CD4-positive, alpha-beta memory T cell (primary cell): ENCODE measurements around the gene P3H1. TPM values are rescaled to one million over a fixed set of nuclear protein-coding genes. Genes with fewer than 3 reads are reported as not detected.

Experiments
- CTCF ChIA-PET: fragments of 350-600 bp; sonication (Branson Sonifier 250); formaldehyde crosslinking; loops from one replicate; lab custom pipeline; 2021; ENCODE audit warnings: inconsistent platforms; ENCODE audit not compliant: partially characterized antibody; lab: Charles Lee
- POLR2A ChIA-PET: fragments of 350-600 bp; sonication (Branson Sonifier 250); formaldehyde crosslinking; loops from one replicate; lab custom pipeline; 2021; ENCODE audit not compliant: partially characterized antibody; lab: Charles Lee
- DNase-seq, 5 donors: peaks; one replicate each; pipeline versions ENCODE4 v3.0.0 to v3.0.0-alpha.2; 2020 to 2022; ENCODE audit warnings: mixed read lengths in 1 of 5
- H3K27ac ChIP-seq: one replicate; pipeline ENCODE4 v1.7.0; 2013; ENCODE audit warnings: low read depth, low read length
- H3K27me3 ChIP-seq: 2 replicates; pipeline ENCODE4 v1.7.0; 2013; ENCODE audit warnings: mild to moderate bottlenecking, low read length, moderate library complexity; ENCODE audit not compliant: insufficient read depth
- H3K36me3 ChIP-seq: 2 replicates; pipeline ENCODE4 v1.7.0; 2013; ENCODE audit warnings: mild to moderate bottlenecking, low read length, moderate library complexity; ENCODE audit not compliant: insufficient read depth
- H3K4me1 ChIP-seq: 2 replicates; pipeline ENCODE4 v1.7.0; 2013; ENCODE audit warnings: mild to moderate bottlenecking, low read length, moderate library complexity; ENCODE audit not compliant: insufficient read depth
- H3K4me3 ChIP-seq, 2 donors: one replicate each; pipeline ENCODE4 v1.7.0; 2013; ENCODE audit warnings: low read length in 2 of 2, mild to moderate bottlenecking in 1 of 2
- H3K9me3 ChIP-seq, 2 donors: one replicate each; pipeline ENCODE4 v1.7.0; 2013; ENCODE audit warnings: low read length in 2 of 2, control low read depth in 1 of 2; ENCODE audit not compliant: control insufficient read depth in 1 of 2
- H3K27ac Mint-ChIP-seq, 7 donors: one replicate each; pipeline ENCODE4 v1.8.0; 2020 to 2021; ENCODE audit warnings: mixed read lengths in 7 of 7, mild to moderate bottlenecking in 6 of 7, inconsistent platforms in 3 of 7, moderate library complexity in 3 of 7
- H3K27me3 Mint-ChIP-seq, 2 donors: one replicate each; pipeline ENCODE4 v1.8.0; 2020 to 2021; ENCODE audit warnings: mixed read lengths in 2 of 2
- H3K36me3 Mint-ChIP-seq, 2 donors: one replicate each; pipeline ENCODE4 v1.8.0; 2020 to 2021; ENCODE audit warnings: mixed read lengths in 2 of 2, inconsistent platforms in 1 of 2, mild to moderate bottlenecking in 1 of 2
- H3K4me1 Mint-ChIP-seq, 4 donors: one replicate each; pipeline ENCODE4 v1.8.0; 2020 to 2021; ENCODE audit warnings: mixed read lengths in 4 of 4, mild to moderate bottlenecking in 1 of 4
- H3K4me3 Mint-ChIP-seq, 8 donors: one replicate each; pipeline ENCODE4 v1.8.0; 2020 to 2021; ENCODE audit warnings: mixed read lengths in 8 of 8, mild to moderate bottlenecking in 7 of 8, moderate library complexity in 6 of 8, inconsistent platforms in 3 of 8
- H3K9me3 Mint-ChIP-seq, 8 donors: one replicate each; pipeline ENCODE4 v1.8.0; 2020 to 2021; ENCODE audit warnings: mixed read lengths in 8 of 8, mild to moderate bottlenecking in 5 of 8, inconsistent platforms in 3 of 8, moderate library complexity in 1 of 8
- intact Hi-C: fragments of 100-400 bp; cut with micrococcal nuclease; formaldehyde crosslinking; loops from one replicate; pipeline ENCODE4 v1.15.1; 2023
- polyA plus RNA-seq, 2 donors: library from polyadenylated mRNA; unstranded; fragments of 300-500 nt; fragmentation: Illumina TruSeq; gene quantifications; one replicate each; pipeline ENCODE4 v1.2.3, GENCODE V29; 2021
- total RNA-seq, 2 experiments: library from RNA; stranded (reverse); gene quantifications; one replicate each; pipeline ENCODE4 v1.2.3, GENCODE V29; 2021

Gene P3H1
- total and polyA plus RNA-seq, 4 experiments from 2014 or later: 7.5 to 56.6 (median 33.9) TPM

- Histone ChIP-seq H3K9me3 (no peaks in the 10 kb centered on the region), H3K36me3 (peaks cover 39% of the 10 kb centered on the region), H3K27me3 (no peaks in the 10 kb centered on the region), H3K4me1 (no peaks in the 10 kb centered on the region), H3K27ac (no peak overlapping the region), H3K4me3 (no peak overlapping the region)
- POLR2A ChIA-PET: no interaction called here
- CTCF ChIA-PET: interaction anchor here (1.1 to 3.2 kb wide), 4 partner anchors 10 to 170 kb away, joined by 3 to 15 read pairs (median 7); partner anchors contain the start of genes C1orf50 and P3H1
- peak overlapping the region in 4 of 7 donors; percentile 32 to 50 (median 38) for H3K27ac Mint-ChIP-seq
- H3K27me3 Mint-ChIP-seq: no peaks in the 10 kb centered on the region
- intact Hi-C loops: loop anchor here (5.0 kb wide), 1 partner anchor 406 kb away; no protein-coding TSS in a partner anchor
- H3K36me3 Mint-ChIP-seq: peaks cover 45 to 60% of the 10 kb centered on the region in 2 donors
- H3K9me3 Mint-ChIP-seq: no peaks in the 10 kb centered on the region
- no peak for DNase-seq
- no peak overlapping the region for H3K4me3 Mint-ChIP-seq
- H3K4me1 Mint-ChIP-seq: no peaks in the 10 kb centered on the region
Observed at GRCh38 chr1:42748461-42749410, 18.1 kb downstream of the P3H1 start.

GRCh38 chr1:42748021-42748420, 18.8 kb downstream of the P3H1 start:
- intact Hi-C loops: loop anchor here (5.0 kb wide), 1 partner anchor 406 kb away; no protein-coding TSS in a partner anchor
- Mint-ChIP-seq H3K27ac (peak overlapping the region in 2 of 7 donors; percentile 31 to 38), H3K4me1 (no peaks in the 10 kb centered on the region), H3K36me3 (peaks cover 41 to 54% of the 10 kb centered on the region in 2 donors), H3K27me3 (no peaks in the 10 kb centered on the region), H3K4me3 (no peak overlapping the region), H3K9me3 (no peaks in the 10 kb centered on the region)
- POLR2A ChIA-PET: no interaction called here
- Histone ChIP-seq H3K27ac (no peak overlapping the region), H3K27me3 (no peaks in the 10 kb centered on the region), H3K4me3 (no peak overlapping the region), H3K36me3 (peaks cover 35% of the 10 kb centered on the region), H3K4me1 (no peaks in the 10 kb centered on the region), H3K9me3 (no peaks in the 10 kb centered on the region)
- CTCF ChIA-PET: interaction anchor here (1.2 to 3.8 kb wide), 5 partner anchors 11 to 574 kb away, joined by 3 to 34 read pairs (median 7); partner anchors contain the start of genes C1orf50 and P3H1
- no peak for DNase-seq

- intact Hi-C loops: loop anchor here (1.0 to 5.0 kb wide), 2 partner anchors 169 to 405 kb away; no protein-coding TSS in a partner anchor
- no peak overlapping the region for H3K27ac ChIP-seq
- Mint-ChIP-seq H3K27ac (no peak overlapping the region), H3K9me3 (no peaks in the 10 kb centered on the region), H3K4me1 (no peaks in the 10 kb centered on the region), H3K4me3 (no peak overlapping the region), H3K27me3 (no peaks in the 10 kb centered on the region), H3K36me3 (peaks cover 33 to 45% of the 10 kb centered on the region in 2 donors)
- H3K4me3 ChIP-seq: no peak overlapping the region
- no peaks in the 10 kb centered on the region for H3K27me3 ChIP-seq
- ChIA-PET POLR2A (interaction anchor here (1.0 kb wide), 1 partner anchor 64 kb away, joined by 3 read pairs; no protein-coding TSS in a partner anchor), CTCF (interaction anchor here (1.0 to 3.8 kb wide), 9 partner anchors 20 to 573 kb away, joined by 3 to 34 read pairs (median 3); partner anchors contain the start of genes C1orf50, P3H1 and TMEM269)
- H3K9me3 ChIP-seq: no peaks in the 10 kb centered on the region
- H3K4me1 ChIP-seq: no peaks in the 10 kb centered on the region
- peaks cover 26% of the 10 kb centered on the region for H3K36me3 ChIP-seq
- peak in 4 of 5 donors; percentile 17 to 38 (median 33) for DNase-seq
Observed at GRCh38 chr1:42747125-42747524, 19.7 kb downstream of the P3H1 start.

- no peaks in the 10 kb centered on the region for H3K9me3 ChIP-seq
- H3K36me3 Mint-ChIP-seq: peaks cover 27 to 40% of the 10 kb centered on the region in 2 donors
- intact Hi-C loops: loop anchor here (1.0 to 5.0 kb wide), 2 partner anchors 168 to 404 kb away; no protein-coding TSS in a partner anchor
- H3K27me3 ChIP-seq: no peaks in the 10 kb centered on the region
- DNase-seq: no peak
- H3K36me3 ChIP-seq: peaks cover 21% of the 10 kb centered on the region
- H3K4me1 ChIP-seq: no peaks in the 10 kb centered on the region
- H3K27me3 Mint-ChIP-seq: no peaks in the 10 kb centered on the region
- no peak overlapping the region for H3K27ac Mint-ChIP-seq
- H3K4me3 Mint-ChIP-seq: no peak overlapping the region
- H3K4me1 Mint-ChIP-seq: no peaks in the 10 kb centered on the region
- POLR2A ChIA-PET: interaction anchor here (1.0 kb wide), 1 partner anchor 64 kb away, joined by 3 read pairs; no protein-coding TSS in a partner anchor
- H3K9me3 Mint-ChIP-seq: no peaks in the 10 kb centered on the region
- CTCF ChIA-PET: interaction anchor here (1.0 to 3.8 kb wide), 11 partner anchors 20 to 573 kb away, joined by 3 to 34 read pairs (median 3); partner anchors contain the start of genes C1orf50, P3H1 and TMEM269
- H3K27ac ChIP-seq: no peak overlapping the region
- no peak overlapping the region for H3K4me3 ChIP-seq
Observed at GRCh38 chr1:42746436-42747105, 20.3 kb downstream of the P3H1 start.

- Mint-ChIP-seq H3K4me3 (no peak overlapping the region), H3K27ac (peak overlapping the region in 1 of 7 donors; percentile 62), H3K4me1 (no peaks in the 10 kb centered on the region), H3K36me3 (peaks cover 25 to 39% of the 10 kb centered on the region in 2 donors), H3K27me3 (no peaks in the 10 kb centered on the region), H3K9me3 (no peaks in the 10 kb centered on the region)
- Histone ChIP-seq H3K4me3 (no peak overlapping the region), H3K27me3 (no peaks in the 10 kb centered on the region), H3K9me3 (no peaks in the 10 kb centered on the region), H3K27ac (no peak overlapping the region), H3K36me3 (peaks cover 21% of the 10 kb centered on the region), H3K4me1 (no peaks in the 10 kb centered on the region)
- intact Hi-C loops: loop anchor here (5.0 kb wide), 1 partner anchor 404 kb away; no protein-coding TSS in a partner anchor
- POLR2A ChIA-PET: no interaction called here
- no peak for DNase-seq
- CTCF ChIA-PET: interaction anchor here (1.1 to 3.8 kb wide), 8 partner anchors 21 to 406 kb away, joined by 3 to 34 read pairs (median 4); partner anchors contain the start of genes C1orf50, P3H1 and TMEM269
Observed at GRCh38 chr1:42745851-42746250, 21.0 kb downstream of the P3H1 start.

GRCh38 chr1:42744148-42744413, 22.7 kb downstream of the P3H1 start:
- Histone ChIP-seq H3K27me3 (no peaks in the 10 kb centered on the region), H3K9me3 (no peaks in the 10 kb centered on the region), H3K36me3 (peaks cover 9% of the 10 kb centered on the region), H3K4me3 (no peak overlapping the region), H3K4me1 (no peaks in the 10 kb centered on the region), H3K27ac (no peak overlapping the region)
- POLR2A ChIA-PET: no interaction called here
- Mint-ChIP-seq H3K36me3 (peaks cover 11 to 26% of the 10 kb centered on the region in 2 donors), H3K27ac (no peak overlapping the region), H3K4me3 (no peak overlapping the region), H3K4me1 (no peaks in the 10 kb centered on the region), H3K9me3 (no peaks in the 10 kb centered on the region), H3K27me3 (no peaks in the 10 kb centered on the region)
- no peak for DNase-seq
- CTCF ChIA-PET: interaction anchor here (0.9 to 3.8 kb wide), 2 partner anchors 103 to 166 kb away, joined by 3 to 34 read pairs; no protein-coding TSS in a partner anchor
- intact Hi-C loops: no loop called here
